SK-N-SH (cell line): Measurements from ENCODE around the gene STAC. TPM values are rescaled to one million over a fixed set of nuclear protein-coding genes. Genes with fewer than 3 reads are reported as not detected.
A peak's percentile ranks its signal among the peaks of the same experiment; 100 is the strongest.

ENCODE experiments used
- CTCF ChIA-PET: fragments of 300-600, 350-600 bp; formaldehyde crosslinking; extraction: SDS; loops from one replicate; lab custom pipeline; 2021; lab: Yijun Ruan, JAX
- POLR2A ChIA-PET: fragments of 350-600 bp; sonication (Branson Sonifier 250); formaldehyde crosslinking; extraction: SDS; loops from one replicate; lab custom pipeline; 2020; ENCODE audit warnings: antibody characterized with exemption, inconsistent platforms; lab: Yijun Ruan, JAX
- DNase-seq: peaks from one replicate; pipeline ENCODE4 v3.0.0; 2012
- H2AFZ ChIP-seq: fragments of 200-600 bp; sonication (generic); 2 replicates; pipeline ENCODE4 v1.8.1; 2016; ENCODE audit warnings: antibody characterized with exemption, mild to moderate bottlenecking, low read depth
- H3F3A ChIP-seq: fragments of 200-600 bp; sonication (generic); replicated peaks from 2 replicates; pipeline ENCODE3; 2016; ENCODE audit warnings: antibody characterized with exemption, mild to moderate bottlenecking; ENCODE audit not compliant: insufficient read depth
- H3K27ac ChIP-seq, 2 experiments: fragments of 200-500 bp in 1 of 2; fragments of 200-600 bp in 1 of 2; sonication (Bioruptor generic) in 1 of 2; sonication (generic), shearing (Covaris generic) in 1 of 2; 2 replicates each; pipeline versions ENCODE4 v1.5.1 to v1.6.1; 2014 to 2016; ENCODE audit warnings: low read depth in 2 of 2, inconsistent platforms in 1 of 2, low read length in 1 of 2, mild to moderate bottlenecking in 1 of 2, mixed read lengths in 1 of 2
- H3K27me3 ChIP-seq: fragments of 200-600 bp; sonication (generic), shearing (Covaris generic); 2 replicates; pipeline ENCODE4 v1.6.1; 2016; ENCODE audit warnings: mixed run types; ENCODE audit not compliant: insufficient read depth
- H3K36me3 ChIP-seq, 2 experiments: fragments of 200-500 bp in 1 of 2; fragments of 200-600 bp in 1 of 2; sonication (Bioruptor generic) in 1 of 2; sonication (generic) in 1 of 2; replicated peaks in 1 of 2; 2 replicates each; pipeline versions ENCODE3 to v1.5.1; 2014 to 2016; ENCODE audit warnings: low read length in 1 of 2, mild to moderate bottlenecking in 1 of 2; ENCODE audit not compliant: insufficient read depth in 2 of 2, control insufficient read depth in 1 of 2
- H3K4me1 ChIP-seq, 2 experiments: fragments of 200-500 bp in 1 of 2; fragments of 200-600 bp in 1 of 2; sonication (Bioruptor generic) in 1 of 2; sonication (generic), shearing (Covaris generic) in 1 of 2; 2 replicates each; pipeline versions ENCODE4 v1.5.1 to v1.6.1; 2014 to 2016; ENCODE audit warnings: low read depth in 1 of 2, low read length in 1 of 2, mixed run types in 1 of 2; ENCODE audit not compliant: insufficient read depth in 2 of 2, control insufficient read depth in 1 of 2
- H3K4me2 ChIP-seq: fragments of 200-600 bp; sonication (generic), shearing (Covaris generic); 2 replicates; pipeline ENCODE4 v1.6.1; 2017; ENCODE audit warnings: mixed run types
- H3K4me3 ChIP-seq, 2 experiments: fragments of 200-500 bp in 1 of 2; fragments of 200-600 bp in 1 of 2; sonication (Bioruptor generic) in 1 of 2; sonication (generic), shearing (Covaris generic) in 1 of 2; 2 replicates each; pipeline versions ENCODE4 v1.5.1 to v1.8.1; 2014 to 2016; ENCODE audit warnings: low read depth in 2 of 2, inconsistent platforms in 1 of 2, low read length in 1 of 2, mild to moderate bottlenecking in 1 of 2, mixed read lengths in 1 of 2, moderate library complexity in 1 of 2
- H3K79me2 ChIP-seq: fragments of 200-600 bp; sonication (generic); 2 replicates; pipeline ENCODE4 v1.8.1; 2017; ENCODE audit warnings: mild to moderate bottlenecking; ENCODE audit not compliant: insufficient read depth
- H3K9ac ChIP-seq: fragments of 200-600 bp; sonication (generic); 2 replicates; pipeline ENCODE4 v1.6.1; 2017; ENCODE audit warnings: mixed run types
- H3K9me2 ChIP-seq: fragments of 200-600 bp; sonication (generic); 2 replicates; pipeline ENCODE4 v1.6.1; 2017; ENCODE audit warnings: mixed run types
- H3K9me3 ChIP-seq: fragments of 200-600 bp; sonication (generic); 2 replicates; pipeline ENCODE4 v1.6.1; 2017; ENCODE audit warnings: mixed run types, mild to moderate bottlenecking, moderate library complexity
- H4K20me1 ChIP-seq: fragments of 200-600 bp; sonication (generic); 2 replicates; pipeline ENCODE4 v1.6.1; 2017; ENCODE audit warnings: mild to moderate bottlenecking, mixed run types; ENCODE audit not compliant: insufficient read depth
- CHD2 ChIP-seq: fragments of 150-350 bp; IDR thresholded peaks from 2 replicates; pipeline ENCODE4 v1.6.1; 2018; ENCODE audit warnings: low read length; ENCODE audit not compliant: partially characterized antibody
- ELF1 ChIP-seq: IDR thresholded peaks from 2 replicates; pipeline ENCODE4 v1.4.0; 2012
- EP300 ChIP-seq, 2 experiments: IDR thresholded peaks; 2 replicates each; pipeline versions ENCODE4 v1.4.0 to v1.6.1; 2012; ENCODE audit warnings: borderline replicate concordance in 1 of 2, low read depth in 1 of 2, low read length in 1 of 2
- EZH2phosphoT487 ChIP-seq: fragments of 200-600 bp; sonication (generic); IDR thresholded peaks from 2 replicates; pipeline ENCODE4 v1.6.1; 2017; ENCODE audit warnings: low read depth, mixed run types, mild to moderate bottlenecking, antibody characterized with exemption, moderate library complexity, borderline replicate concordance
- FOSL2 ChIP-seq: IDR thresholded peaks from 2 replicates; pipeline ENCODE4 v1.4.0; 2012; ENCODE audit warnings: low read depth, mild to moderate bottlenecking, moderate library complexity, borderline replicate concordance
- FOXJ3 ChIP-seq: sonication (generic); formaldehyde crosslinking; IDR thresholded peaks from 2 replicates; pipeline ENCODE4 v1.5.1; 2020; ENCODE audit warnings: mild to moderate bottlenecking, missing genetic modification reagents
- IRF3 ChIP-seq: fragments of 150-350 bp; IDR thresholded peaks from 2 replicates; pipeline ENCODE4 v1.6.1; 2016; ENCODE audit warnings: mild to moderate bottlenecking, low read depth, low read length
- MAX ChIP-seq: IDR thresholded peaks from 2 replicates; pipeline ENCODE4 v1.4.0; 2012; ENCODE audit warnings: low read depth
- MEF2A ChIP-seq: IDR thresholded peaks from 2 replicates; pipeline ENCODE4 v1.4.0; 2012; ENCODE audit warnings: low read depth, borderline replicate concordance
- NRF1 ChIP-seq: IDR thresholded peaks from 2 replicates; pipeline ENCODE4 v1.6.1; 2012; ENCODE audit warnings: low read depth, mild to moderate bottlenecking, low read length
- POLR2AphosphoS5 ChIP-seq: IDR thresholded peaks from 2 replicates; pipeline ENCODE4 v1.6.1; 2012; ENCODE audit warnings: low read depth, low read length
- RAD21 ChIP-seq: IDR thresholded peaks from 2 replicates; pipeline ENCODE4 v1.6.1; 2012; ENCODE audit warnings: mild to moderate bottlenecking, low read length
- RCOR1 ChIP-seq: fragments of 150-350 bp; IDR thresholded peaks from 2 replicates; pipeline ENCODE4 v1.6.1; 2017; ENCODE audit warnings: antibody characterized with exemption, low read length
- RFX5 ChIP-seq: IDR thresholded peaks from 2 replicates; pipeline ENCODE4 v1.6.1; 2012; ENCODE audit warnings: mild to moderate bottlenecking, improper control_type of control experiment, low read length
- RXRA ChIP-seq: IDR thresholded peaks from 2 replicates; pipeline ENCODE4 v1.4.0; 2012; ENCODE audit warnings: low read depth, mild to moderate bottlenecking, borderline replicate concordance
- SIN3A ChIP-seq: IDR thresholded peaks from 2 replicates; pipeline ENCODE4 v1.6.1; 2012; ENCODE audit warnings: low read depth, mild to moderate bottlenecking, low read length, moderate library complexity, borderline replicate concordance
- SMC3 ChIP-seq: IDR thresholded peaks from 2 replicates; pipeline ENCODE4 v1.6.1; 2012; ENCODE audit warnings: low read depth, low read length, improper control_type of control experiment
- TAF1 ChIP-seq: IDR thresholded peaks from 2 replicates; pipeline ENCODE4 v1.6.1; 2012; ENCODE audit warnings: low read depth, mild to moderate bottlenecking, low read length, moderate library complexity, borderline replicate concordance
- USF1 ChIP-seq: IDR thresholded peaks from 2 replicates; pipeline ENCODE4 v1.4.0; 2012; ENCODE audit warnings: low read depth, borderline replicate concordance
- YY1 ChIP-seq: IDR thresholded peaks from 2 replicates; pipeline ENCODE4 v1.4.0; 2012; ENCODE audit warnings: low read depth, mild to moderate bottlenecking
- WGBS: methylation state at CpG from one replicate; pipeline ENCODE4 v1.1.6; 2017; ENCODE audit warnings: low lambda C conversion rate; 5-methylcytosine and 5-hydroxymethylcytosine counted together
- polyA plus RNA-seq, 3 experiments: library from polyadenylated mRNA; depleted of rRNA; stranded (reverse); fragments of >200 nt; gene quantifications; 2 replicates each; pipeline ENCODE4 v1.2.3, GENCODE V29; 2012
- TF ChIP-seq, protein P1 (sequence below): IDR thresholded peaks from 2 replicates; pipeline ENCODE4 v1.6.1; 2012; ENCODE audit warnings: mild to moderate bottlenecking, low read depth, low read length, moderate library complexity
- TF ChIP-seq, protein P2 (sequence below): fragments of 150-350 bp; IDR thresholded peaks from 2 replicates; pipeline ENCODE4 v1.6.1; 2017; ENCODE audit warnings: antibody characterized with exemption, low read length, low read depth, borderline replicate concordance

Gene STAC, protein sequence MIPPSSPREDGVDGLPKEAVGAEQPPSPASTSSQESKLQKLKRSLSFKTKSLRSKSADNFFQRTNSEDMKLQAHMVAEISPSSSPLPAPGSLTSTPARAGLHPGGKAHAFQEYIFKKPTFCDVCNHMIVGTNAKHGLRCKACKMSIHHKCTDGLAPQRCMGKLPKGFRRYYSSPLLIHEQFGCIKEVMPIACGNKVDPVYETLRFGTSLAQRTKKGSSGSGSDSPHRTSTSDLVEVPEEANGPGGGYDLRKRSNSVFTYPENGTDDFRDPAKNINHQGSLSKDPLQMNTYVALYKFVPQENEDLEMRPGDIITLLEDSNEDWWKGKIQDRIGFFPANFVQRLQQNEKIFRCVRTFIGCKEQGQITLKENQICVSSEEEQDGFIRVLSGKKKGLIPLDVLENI
- 25.0 and 31.6 TPM in 2 replicates for polyA plus RNA-seq (2012; rRNA removed)
- polyA plus RNA-seq (2012; cell fraction: cytosol; rRNA removed) = 22.4 and 29.1 TPM in 2 replicates
- polyA plus RNA-seq (2012; cell fraction: nucleus; rRNA removed) = 29.5 and 40.9 TPM in 2 replicates

DNA sequence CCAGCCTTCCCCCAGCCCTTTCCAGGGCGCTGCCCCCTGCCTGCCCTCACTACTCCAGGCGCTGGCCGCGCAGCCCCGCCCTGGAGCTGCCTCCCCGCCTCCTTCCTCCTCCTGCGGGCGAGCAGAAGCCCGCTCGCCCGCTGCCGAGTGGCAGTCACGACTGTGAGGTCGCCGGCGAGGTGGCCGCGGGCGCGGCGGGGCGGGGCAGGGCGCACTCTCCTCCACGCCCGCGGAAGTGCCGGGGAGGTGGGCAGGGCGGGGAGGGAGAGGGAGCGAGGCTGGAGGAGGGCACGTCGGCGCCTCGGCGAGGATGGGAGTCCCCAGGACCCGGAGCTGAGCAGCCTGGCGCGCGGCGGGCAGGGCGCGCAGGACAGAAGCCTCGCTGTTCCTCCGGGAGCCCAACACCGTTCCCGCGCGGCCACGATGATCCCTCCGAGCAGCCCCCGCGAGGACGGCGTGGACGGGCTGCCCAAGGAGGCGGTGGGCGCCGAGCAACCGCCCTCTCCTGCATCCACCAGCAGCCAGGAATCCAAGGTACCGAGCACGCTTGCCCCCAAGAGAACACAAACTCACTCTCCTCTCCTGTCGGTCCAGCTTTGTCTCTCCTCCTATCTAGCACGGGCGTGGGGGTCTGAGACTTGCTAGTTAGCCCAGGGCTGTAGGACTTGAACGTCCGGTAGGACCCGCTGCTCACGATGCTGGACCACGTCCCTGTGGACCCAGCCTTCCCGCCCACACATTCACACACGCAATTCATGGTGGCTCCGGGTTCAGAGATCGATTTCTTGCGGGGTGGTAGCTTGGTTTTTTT is at the start of gene STAC:
STAC (plus strand) TSS at position 284 of the 811 bp plus-strand sequence; CDS start at position 424, 140 bp downstream.
- 3% methylated on average over 32 of the region's 73 CpGs for WGBS
- H3K4me1 ChIP-seq = peaks cover 5 to 22% of the 10 kb centered on the region in 2 experiments; a peak in 2 of 4 replicates
- H3K4me3 ChIP-seq = peak within 1 kb of the TSS; percentile 88 to 97
- H3F3A ChIP-seq = peaks cover 4% of the 10 kb centered on the region
- DNase-seq = peak; percentile 88
- CTCF ChIA-PET = interaction anchor here (0.9 to 2.4 kb wide), 3 partner anchors 180 to 414 kb away, joined by 3 to 13 read pairs (median 3); no protein-coding TSS in a partner anchor
- peaks cover 19 to 21% of the 10 kb centered on the region in 2 experiments for H3K36me3 ChIP-seq
- peak within 1 kb of the TSS; percentile 81 for H3K4me2 ChIP-seq
- no peaks in the 10 kb centered on the region for H4K20me1 ChIP-seq
- H3K27me3 ChIP-seq = no peaks in the 10 kb centered on the region
- no peaks in the 10 kb centered on the region for H3K9me3 ChIP-seq
- H3K9me2 ChIP-seq = no peaks in the 10 kb centered on the region
- peak within 1 kb of the TSS; percentile 53 to 93 for H3K27ac ChIP-seq
- peak within 1 kb of the TSS; percentile 91 for H2AFZ ChIP-seq
- POLR2A ChIA-PET = interaction anchor here (1.2 to 2.3 kb wide), 2 partner anchors 141 to 317 kb away, joined by 7 to 8 read pairs; no protein-coding TSS in a partner anchor
- H3K9ac ChIP-seq = peak within 1 kb of the TSS; percentile 81
- H3K79me2 ChIP-seq = peaks cover 46% of the 10 kb centered on the region
- no peak for TF ChIP-seq ELF1
- TF ChIP-seq, protein P1, sequence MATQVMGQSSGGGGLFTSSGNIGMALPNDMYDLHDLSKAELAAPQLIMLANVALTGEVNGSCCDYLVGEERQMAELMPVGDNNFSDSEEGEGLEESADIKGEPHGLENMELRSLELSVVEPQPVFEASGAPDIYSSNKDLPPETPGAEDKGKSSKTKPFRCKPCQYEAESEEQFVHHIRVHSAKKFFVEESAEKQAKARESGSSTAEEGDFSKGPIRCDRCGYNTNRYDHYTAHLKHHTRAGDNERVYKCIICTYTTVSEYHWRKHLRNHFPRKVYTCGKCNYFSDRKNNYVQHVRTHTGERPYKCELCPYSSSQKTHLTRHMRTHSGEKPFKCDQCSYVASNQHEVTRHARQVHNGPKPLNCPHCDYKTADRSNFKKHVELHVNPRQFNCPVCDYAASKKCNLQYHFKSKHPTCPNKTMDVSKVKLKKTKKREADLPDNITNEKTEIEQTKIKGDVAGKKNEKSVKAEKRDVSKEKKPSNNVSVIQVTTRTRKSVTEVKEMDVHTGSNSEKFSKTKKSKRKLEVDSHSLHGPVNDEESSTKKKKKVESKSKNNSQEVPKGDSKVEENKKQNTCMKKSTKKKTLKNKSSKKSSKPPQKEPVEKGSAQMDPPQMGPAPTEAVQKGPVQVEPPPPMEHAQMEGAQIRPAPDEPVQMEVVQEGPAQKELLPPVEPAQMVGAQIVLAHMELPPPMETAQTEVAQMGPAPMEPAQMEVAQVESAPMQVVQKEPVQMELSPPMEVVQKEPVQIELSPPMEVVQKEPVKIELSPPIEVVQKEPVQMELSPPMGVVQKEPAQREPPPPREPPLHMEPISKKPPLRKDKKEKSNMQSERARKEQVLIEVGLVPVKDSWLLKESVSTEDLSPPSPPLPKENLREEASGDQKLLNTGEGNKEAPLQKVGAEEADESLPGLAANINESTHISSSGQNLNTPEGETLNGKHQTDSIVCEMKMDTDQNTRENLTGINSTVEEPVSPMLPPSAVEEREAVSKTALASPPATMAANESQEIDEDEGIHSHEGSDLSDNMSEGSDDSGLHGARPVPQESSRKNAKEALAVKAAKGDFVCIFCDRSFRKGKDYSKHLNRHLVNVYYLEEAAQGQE = no peak
- peak; percentile 31; the same call in 1 of the 2 replicates for TF ChIP-seq RXRA
- 0 out of 2 replicates have a peak, but pooled peaks have one; percentile 6 for TF ChIP-seq NRF1
- TF ChIP-seq RCOR1 = peak; percentile 28; the same call in 1 of the 2 replicates
- no peak for TF ChIP-seq MEF2A
- peak; percentile 22 for TF ChIP-seq RAD21
- TF ChIP-seq TAF1 = peak; percentile 79
- peak; percentile 14 for TF ChIP-seq CHD2
- TF ChIP-seq FOSL2 = no peak
- no peak for TF ChIP-seq IRF3
- TF ChIP-seq YY1 = no peak
- TF ChIP-seq EZH2phosphoT487 = no peak
- peak; percentile 75 for TF ChIP-seq POLR2AphosphoS5
- peak; percentile 16 to 20; a peak in 2 of 4 replicates for TF ChIP-seq EP300 (IDR thresholded peaks at IDR 0.05; ENCODE audit: borderline replicate concordance in 1 of 2, low read depth in 1 of 2, low read length in 1 of 2)
- no peak for TF ChIP-seq MAX
- TF ChIP-seq SIN3A = peak; percentile 58; the same call in 1 of the 2 replicates
- TF ChIP-seq SMC3 = peak; percentile 21; the same call in 1 of the 2 replicates
- peak; percentile 34; the same call in 1 of the 2 replicates for TF ChIP-seq USF1
- TF ChIP-seq, protein P2, sequence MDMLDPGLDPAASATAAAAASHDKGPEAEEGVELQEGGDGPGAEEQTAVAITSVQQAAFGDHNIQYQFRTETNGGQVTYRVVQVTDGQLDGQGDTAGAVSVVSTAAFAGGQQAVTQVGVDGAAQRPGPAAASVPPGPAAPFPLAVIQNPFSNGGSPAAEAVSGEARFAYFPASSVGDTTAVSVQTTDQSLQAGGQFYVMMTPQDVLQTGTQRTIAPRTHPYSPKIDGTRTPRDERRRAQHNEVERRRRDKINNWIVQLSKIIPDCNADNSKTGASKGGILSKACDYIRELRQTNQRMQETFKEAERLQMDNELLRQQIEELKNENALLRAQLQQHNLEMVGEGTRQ = no peak
- no peak for TF ChIP-seq RFX5
- no peak for TF ChIP-seq FOXJ3 (CRISPR knock-in tag)
